OCI-LY1 (cell line): ENCODE results near the gene TRIM46.

Source experiments
- EZH2 ChIP-seq: fragments of 200-600 bp; sonication (generic), shearing (Covaris generic); IDR thresholded peaks from 2 replicates; pipeline ENCODE4 v1.8.0; 2017; ENCODE audit warnings: borderline replicate concordance, mixed run types, mild to moderate bottlenecking, antibody characterized with exemption, low read length, moderate library complexity, mixed read lengths
- TF ChIP-seq, protein P1 (sequence below): fragments of 200-600 bp; sonication (generic), shearing (Covaris generic); IDR thresholded peaks from 2 replicates; pipeline ENCODE4 v1.5.1; 2017; ENCODE audit warnings: mild to moderate bottlenecking, antibody characterized with exemption, low read length, moderate library complexity, mixed read lengths

DNA sequence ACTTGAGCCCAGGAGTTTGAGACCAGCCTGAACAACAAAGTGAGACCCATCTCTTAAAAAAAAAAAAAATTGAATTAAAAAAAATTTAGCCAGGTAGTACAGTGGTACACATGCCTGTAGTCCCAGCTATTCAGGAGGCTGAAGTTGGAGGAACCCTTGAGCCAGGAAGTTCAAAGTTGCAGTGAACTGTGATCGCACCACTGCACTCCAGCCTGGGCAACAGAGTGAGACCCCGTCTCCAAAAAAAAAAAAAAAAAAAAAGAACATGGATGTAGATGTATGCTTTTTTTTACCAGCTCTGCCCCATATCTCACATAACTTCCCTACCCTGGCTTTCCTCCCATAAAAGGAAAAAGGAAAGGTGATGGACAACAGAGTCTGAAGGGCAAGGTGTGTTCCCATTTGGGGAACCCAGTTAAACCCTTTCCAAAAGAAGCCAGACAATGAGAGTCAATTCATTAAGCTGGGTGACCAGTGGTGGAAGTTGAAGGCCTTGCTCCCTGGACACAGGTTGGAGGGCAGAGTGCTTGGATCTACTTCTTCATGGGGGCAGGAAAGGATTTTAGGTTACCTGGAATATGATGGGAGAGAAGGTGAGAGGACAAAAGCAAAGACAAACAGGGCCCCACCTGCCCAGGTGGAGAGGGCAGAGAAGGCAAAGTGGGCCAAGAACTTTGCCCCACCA lies 3.4 kb upstream of the TRIM46 start:
- TF ChIP-seq, protein P1, sequence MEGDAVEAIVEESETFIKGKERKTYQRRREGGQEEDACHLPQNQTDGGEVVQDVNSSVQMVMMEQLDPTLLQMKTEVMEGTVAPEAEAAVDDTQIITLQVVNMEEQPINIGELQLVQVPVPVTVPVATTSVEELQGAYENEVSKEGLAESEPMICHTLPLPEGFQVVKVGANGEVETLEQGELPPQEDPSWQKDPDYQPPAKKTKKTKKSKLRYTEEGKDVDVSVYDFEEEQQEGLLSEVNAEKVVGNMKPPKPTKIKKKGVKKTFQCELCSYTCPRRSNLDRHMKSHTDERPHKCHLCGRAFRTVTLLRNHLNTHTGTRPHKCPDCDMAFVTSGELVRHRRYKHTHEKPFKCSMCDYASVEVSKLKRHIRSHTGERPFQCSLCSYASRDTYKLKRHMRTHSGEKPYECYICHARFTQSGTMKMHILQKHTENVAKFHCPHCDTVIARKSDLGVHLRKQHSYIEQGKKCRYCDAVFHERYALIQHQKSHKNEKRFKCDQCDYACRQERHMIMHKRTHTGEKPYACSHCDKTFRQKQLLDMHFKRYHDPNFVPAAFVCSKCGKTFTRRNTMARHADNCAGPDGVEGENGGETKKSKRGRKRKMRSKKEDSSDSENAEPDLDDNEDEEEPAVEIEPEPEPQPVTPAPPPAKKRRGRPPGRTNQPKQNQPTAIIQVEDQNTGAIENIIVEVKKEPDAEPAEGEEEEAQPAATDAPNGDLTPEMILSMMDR, result no peak
- TF ChIP-seq EZH2, result no peak
